ENCODE measurements around the gene EIF3B. TPM values are rescaled to one million over a fixed set of nuclear protein-coding genes. Genes with fewer than 3 reads are reported as not detected.
"Not testable (repeated sequence)": the region's sequence is repeated elsewhere in the genome, so short reads cannot be mapped to it uniquely, and the experiment has no call there.

Gene EIF3B
- total RNA-seq, 1 donor from 2014 or later = 148 TPM

- not testable (repeated sequence) for DNase-seq
These were observed 22.9 kb downstream of the EIF3B start for GRCh38 chr7:2377492-2377891.

GRCh38 chr7:2378125-2378524, 23.5 kb downstream of the EIF3B start:
- DNase-seq = not testable (repeated sequence)

- no peak for DNase-seq
These were observed 24.5 kb downstream of the EIF3B start for GRCh38 chr7:2379161-2379560.

GRCh38 chr7:2379821-2380450, 25.3 kb downstream of the EIF3B start:
- no peak for DNase-seq

GRCh38 chr7:2380461-2380860, 25.8 kb downstream of the EIF3B start:
- DNase-seq = no peak

GRCh38 chr7:2381227-2381626, 26.6 kb downstream of the EIF3B start:
- DNase-seq = no peak

GRCh38 chr7:2381881-2382509, 27.4 kb downstream of the EIF3B start:
- DNase-seq = no peak

- peak; percentile 25 for DNase-seq
These were observed 29.1 kb downstream of the EIF3B start for GRCh38 chr7:2383543-2384274.

- DNase-seq = no peak
These were observed 30.0 kb downstream of the EIF3B start for GRCh38 chr7:2384354-2385243.

- not testable (repeated sequence) for DNase-seq
These were observed 31.5 kb downstream of the EIF3B start for GRCh38 chr7:2386122-2386521.

- DNase-seq = no peak
These were observed 32.5 kb downstream of the EIF3B start for GRCh38 chr7:2386964-2387669.

GRCh38 chr7:2387897-2388636, 33.4 kb downstream of the EIF3B start:
- no peak for DNase-seq

- no peak for DNase-seq
These were observed 34.0 kb downstream of the EIF3B start for GRCh38 chr7:2388637-2388954.

GRCh38 chr7:2390020-2390816, 35.6 kb downstream of the EIF3B start:
- DNase-seq = peak; percentile 63

- DNase-seq = no peak
These were observed 39.1 kb downstream of the EIF3B start for GRCh38 chr7:2393706-2394105.

GRCh38 chr7:2394566-2395082, 40.0 kb downstream of the EIF3B start:
- DNase-seq = no peak

GRCh38 chr7:2398506-2398905, 43.9 kb downstream of the EIF3B start:
- DNase-seq = no peak

- peak; percentile 82 for DNase-seq
These were observed 45.4 kb downstream of the EIF3B start for GRCh38 chr7:2399848-2400587.

- DNase-seq = no peak
These were observed 48.0 kb downstream of the EIF3B start for GRCh38 chr7:2402687-2403013.

Data from tongue (tissue), 2 donors.